GM19193 (cell line): ENCODE measurements around the gene RPRD1A.

Experiments used
- POLR2A ChIP-seq: IDR thresholded peaks from 4 replicates; pipeline ENCODE4 v1.6.1; 2011; ENCODE audit not compliant: insufficient read depth, insufficient read length; ENCODE audit errors: extremely low read depth

Gene RPRD1A

DNA sequence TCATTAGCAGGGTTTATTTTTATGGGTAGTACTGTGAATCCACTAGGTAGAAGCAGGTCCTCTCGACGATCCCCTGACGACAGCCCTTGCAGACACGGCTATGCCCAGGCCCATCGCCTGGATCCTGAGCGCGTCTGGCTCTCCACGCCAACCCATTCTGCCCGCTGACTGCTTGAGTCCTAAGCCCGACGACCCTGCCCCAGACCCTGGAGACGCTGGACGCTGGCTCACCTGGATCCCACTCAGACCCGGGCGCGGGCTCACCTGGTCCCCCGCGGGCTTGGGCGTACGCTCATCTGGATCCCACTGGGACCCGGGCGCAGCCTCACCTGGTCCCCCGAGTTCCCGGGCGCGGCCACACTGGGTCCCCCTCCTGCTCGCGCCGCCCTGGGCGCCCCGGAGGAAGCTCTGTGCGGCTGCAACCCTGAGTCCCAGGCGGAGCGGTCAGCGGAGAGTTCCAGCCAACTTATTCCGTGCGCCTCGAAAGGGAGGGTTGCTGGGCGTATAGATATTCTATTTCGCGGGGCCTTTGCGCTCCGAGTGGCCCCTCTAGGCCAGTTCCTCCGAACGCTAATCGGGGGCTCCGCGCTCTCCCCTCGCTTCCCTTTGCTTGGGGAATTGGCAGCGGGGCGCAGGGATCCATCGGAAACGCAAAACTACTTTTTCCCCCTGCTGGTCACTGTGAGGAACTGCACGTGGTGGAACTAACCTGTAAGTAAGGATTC lies 117.3 kb downstream of the RPRD1A start:
- no peak for TF ChIP-seq POLR2A

GRCh38 chr18:35949090-35949489 lies 118.3 kb downstream of the RPRD1A start:
- no peak for TF ChIP-seq POLR2A

DNA sequence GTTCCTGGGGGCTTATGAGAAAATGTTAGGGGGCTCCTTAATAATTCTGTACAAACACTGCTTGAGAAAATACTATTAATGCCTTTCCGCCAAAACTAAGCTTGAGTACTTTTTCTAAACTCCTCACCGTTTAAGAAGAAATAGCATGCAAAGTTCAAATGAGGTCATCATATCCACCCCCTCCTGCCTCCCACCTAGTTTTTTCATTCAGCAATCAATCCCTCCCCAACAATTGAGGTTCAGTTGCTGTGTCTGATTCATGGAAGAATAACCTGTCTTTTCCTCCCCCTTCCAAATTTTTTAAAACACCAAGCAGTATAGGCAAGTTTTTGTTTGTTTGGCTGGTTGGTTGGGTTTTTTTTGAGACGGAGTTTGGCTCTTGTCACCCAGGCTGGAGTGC lies 119.3 kb downstream of the RPRD1A start:
- TF ChIP-seq POLR2A, result no peak

- no peak for TF ChIP-seq POLR2A
Measured at GRCh38 chr18:35942661-35943060, 124.7 kb downstream of the RPRD1A start.

GRCh38 chr18:35942133-35942532 lies 125.2 kb downstream of the RPRD1A start:
- no peak for TF ChIP-seq POLR2A

DNA sequence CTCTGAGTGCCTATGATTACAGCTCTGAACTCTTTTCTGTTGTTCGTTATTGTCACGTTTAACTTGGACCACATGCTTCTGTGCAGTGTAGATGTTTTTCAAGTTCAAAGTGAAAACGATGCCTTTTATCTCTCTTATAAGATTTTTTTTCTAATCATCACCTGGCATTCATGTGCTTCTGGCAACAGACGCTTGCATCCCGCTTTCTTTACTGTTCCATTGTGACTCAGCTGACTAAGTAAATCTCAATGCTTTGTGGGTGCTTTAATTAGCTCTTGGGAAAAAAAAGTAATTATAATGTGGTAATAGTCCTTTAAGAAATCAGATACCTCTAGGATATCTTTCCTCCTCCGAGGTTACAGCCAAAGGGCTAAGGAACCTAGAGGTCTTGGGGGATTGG lies 126.1 kb downstream of the RPRD1A start:
- no peak for TF ChIP-seq POLR2A
